HL-60 (cell line): ENCODE results near the gene AFAP1L1.

Experiments used
- CTCF ChIP-seq: IDR thresholded peaks from one replicate; pipeline ENCODE4 v1.5.1; 2011; ENCODE audit warnings: low read length, control low read depth, inconsistent platforms; ENCODE audit not compliant: insufficient read depth
- POLR2AphosphoS5 ChIP-seq: IDR thresholded peaks from 2 replicates; pipeline ENCODE4 v1.6.1; 2012; ENCODE audit warnings: low read depth
- REST ChIP-seq: IDR thresholded peaks from 2 replicates; pipeline ENCODE4 v1.6.1; 2012; ENCODE audit warnings: low read depth; ENCODE audit not compliant: insufficient replicate concordance
- SPI1 ChIP-seq: IDR thresholded peaks from 2 replicates; pipeline ENCODE4 v1.6.1; 2012; ENCODE audit warnings: low read depth, mild to moderate bottlenecking, borderline replicate concordance

GRCh38 chr5:149304195-149305078 is 32.8 kb downstream of the AFAP1L1 start:
- TF ChIP-seq CTCF (no peak), REST (no peak), SPI1 (no peak), POLR2AphosphoS5 (no peak)
